MM.1S (cell line): Measurements from ENCODE around the gene HBP1.

Experiments
- EZH2phosphoT487 ChIP-seq: fragments of 300-600 bp; sonication (generic); IDR thresholded peaks from 2 replicates; pipeline ENCODE4 v1.6.1; 2018; ENCODE audit warnings: antibody characterized with exemption, low read length
- TF ChIP-seq, protein P1 (sequence below): fragments of 300-600 bp; sonication (generic); IDR thresholded peaks from 2 replicates; pipeline ENCODE4 v1.5.1; 2016; ENCODE audit warnings: antibody characterized with exemption, low read length, mixed read lengths

DNA sequence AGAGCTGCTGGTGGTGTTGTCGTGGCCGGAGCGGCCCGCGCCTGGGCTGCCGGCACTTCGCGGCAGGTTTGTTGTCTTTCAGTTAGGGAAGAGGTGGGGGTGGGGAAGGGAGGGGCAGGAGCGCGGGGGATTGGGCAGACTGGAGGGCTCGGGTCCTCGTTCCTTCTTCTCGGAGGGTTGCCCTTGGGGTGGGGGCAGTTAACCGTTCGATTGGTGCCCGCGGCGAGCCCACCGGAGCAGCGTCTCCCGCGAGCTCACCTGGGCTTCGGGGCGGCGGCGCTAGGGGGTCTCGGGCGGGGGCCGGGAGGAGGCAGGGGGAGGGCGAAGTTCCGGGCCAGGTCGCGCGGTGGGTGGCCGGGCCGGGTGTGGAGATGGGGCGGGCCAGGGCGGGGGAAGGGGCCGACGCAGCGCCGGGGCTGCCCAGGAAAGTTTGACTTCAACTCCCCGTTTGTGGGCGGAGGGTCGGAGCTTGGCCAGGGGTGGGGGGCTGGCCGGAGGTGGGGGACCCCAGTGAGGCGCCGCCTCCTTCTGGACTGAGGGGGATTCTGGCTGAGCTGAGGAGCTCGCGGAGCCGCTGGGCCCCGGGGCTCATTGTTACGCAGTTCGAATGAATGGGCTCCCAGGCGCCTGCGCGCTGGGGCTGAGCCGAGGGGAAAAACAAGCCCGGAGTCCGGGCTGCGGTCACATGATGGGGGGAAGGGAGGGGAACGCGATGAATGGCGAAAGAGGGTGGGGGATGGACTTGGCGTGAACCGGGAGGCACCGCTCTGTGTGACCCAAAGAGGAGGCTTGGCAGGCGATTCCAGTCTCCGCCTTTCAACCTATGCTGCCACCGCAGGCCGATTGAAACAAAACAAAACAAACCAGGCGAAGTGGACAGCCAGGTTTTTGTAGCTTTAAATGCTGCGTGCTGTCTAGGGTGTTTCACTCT is 582 bp downstream of the HBP1 start:
- no peak for TF ChIP-seq EZH2phosphoT487
- TF ChIP-seq, protein P1, sequence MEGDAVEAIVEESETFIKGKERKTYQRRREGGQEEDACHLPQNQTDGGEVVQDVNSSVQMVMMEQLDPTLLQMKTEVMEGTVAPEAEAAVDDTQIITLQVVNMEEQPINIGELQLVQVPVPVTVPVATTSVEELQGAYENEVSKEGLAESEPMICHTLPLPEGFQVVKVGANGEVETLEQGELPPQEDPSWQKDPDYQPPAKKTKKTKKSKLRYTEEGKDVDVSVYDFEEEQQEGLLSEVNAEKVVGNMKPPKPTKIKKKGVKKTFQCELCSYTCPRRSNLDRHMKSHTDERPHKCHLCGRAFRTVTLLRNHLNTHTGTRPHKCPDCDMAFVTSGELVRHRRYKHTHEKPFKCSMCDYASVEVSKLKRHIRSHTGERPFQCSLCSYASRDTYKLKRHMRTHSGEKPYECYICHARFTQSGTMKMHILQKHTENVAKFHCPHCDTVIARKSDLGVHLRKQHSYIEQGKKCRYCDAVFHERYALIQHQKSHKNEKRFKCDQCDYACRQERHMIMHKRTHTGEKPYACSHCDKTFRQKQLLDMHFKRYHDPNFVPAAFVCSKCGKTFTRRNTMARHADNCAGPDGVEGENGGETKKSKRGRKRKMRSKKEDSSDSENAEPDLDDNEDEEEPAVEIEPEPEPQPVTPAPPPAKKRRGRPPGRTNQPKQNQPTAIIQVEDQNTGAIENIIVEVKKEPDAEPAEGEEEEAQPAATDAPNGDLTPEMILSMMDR, result peak; percentile 15
